ENCODE measurements around the gene ACRBP.
A peak's percentile ranks its signal among the peaks of the same experiment; 100 is the strongest.
"Not testable (repeated sequence)": the region's sequence is repeated elsewhere in the genome, so short reads cannot be mapped to it uniquely, and the experiment has no call there.

ACRBP gene

DNA sequence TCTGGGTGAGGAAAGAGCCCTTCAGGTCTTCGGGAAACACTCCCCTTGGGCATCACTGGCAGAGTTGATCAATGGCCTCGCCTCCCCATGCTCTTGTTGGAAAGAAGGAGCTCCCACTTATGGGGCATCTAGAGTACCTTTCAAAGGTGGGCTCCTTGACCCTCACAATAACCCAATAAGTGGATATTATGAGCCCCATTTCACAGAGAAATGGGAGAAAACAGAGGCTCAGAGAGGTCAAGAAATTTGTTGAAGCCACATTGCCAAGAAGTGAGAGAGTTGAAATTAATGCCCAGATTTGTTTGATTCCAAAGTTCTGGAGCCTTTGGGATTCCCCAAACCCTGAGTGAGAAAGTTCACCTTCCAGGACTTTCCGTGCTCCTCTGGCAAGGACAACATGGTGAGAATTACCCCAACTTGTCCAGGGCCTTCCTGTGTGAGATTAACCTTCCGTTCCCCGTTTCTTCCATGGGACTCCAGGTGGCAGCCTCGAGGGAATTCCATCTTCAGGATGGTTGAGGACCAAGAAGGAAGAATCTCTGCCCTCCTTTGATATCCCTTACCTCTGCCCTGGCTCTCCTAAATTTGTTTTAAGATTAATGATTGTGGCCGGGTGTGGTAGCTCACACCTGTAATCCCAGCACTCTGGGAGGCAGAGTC, 32.6 kb downstream of the ACRBP start:
- no peak for DNase-seq

DNA sequence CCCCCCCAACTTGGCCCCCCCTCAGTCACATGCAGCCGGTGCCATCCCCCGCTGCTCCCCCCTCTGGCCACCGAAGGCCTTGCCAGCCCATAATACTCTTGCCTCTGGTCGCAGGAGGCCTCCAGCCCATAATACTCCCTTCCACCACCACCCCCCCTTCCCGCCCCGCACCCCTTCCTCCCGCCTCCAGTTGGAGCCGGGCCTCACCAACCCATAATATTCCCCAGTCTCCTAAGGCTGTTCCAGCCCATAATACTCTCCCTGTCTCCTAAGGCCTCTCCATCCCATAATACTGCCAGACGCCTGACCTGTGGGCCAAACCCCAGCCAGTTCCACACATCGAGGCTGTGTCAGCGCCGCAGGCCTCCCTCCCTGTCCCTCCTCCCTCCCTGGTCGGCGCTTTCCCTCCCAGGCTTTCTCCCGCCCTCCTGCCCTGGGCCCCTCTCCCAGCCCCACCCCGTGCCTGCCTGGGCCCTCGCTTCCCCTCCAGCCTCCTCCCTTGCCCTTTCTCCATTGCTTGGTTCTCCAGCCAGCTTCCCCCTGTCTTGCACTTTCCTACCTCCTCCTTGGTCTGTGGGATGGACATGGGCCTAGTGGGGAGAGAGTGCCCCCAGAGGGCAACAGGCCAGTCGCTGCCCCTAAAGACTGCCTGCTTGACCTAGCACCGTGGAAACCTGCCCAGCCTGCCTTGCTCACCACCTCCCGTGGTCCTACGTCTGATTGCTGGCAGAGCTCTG, 33.3 kb downstream of the ACRBP start:
- DNase-seq: peak; percentile 66 to 83

DNA sequence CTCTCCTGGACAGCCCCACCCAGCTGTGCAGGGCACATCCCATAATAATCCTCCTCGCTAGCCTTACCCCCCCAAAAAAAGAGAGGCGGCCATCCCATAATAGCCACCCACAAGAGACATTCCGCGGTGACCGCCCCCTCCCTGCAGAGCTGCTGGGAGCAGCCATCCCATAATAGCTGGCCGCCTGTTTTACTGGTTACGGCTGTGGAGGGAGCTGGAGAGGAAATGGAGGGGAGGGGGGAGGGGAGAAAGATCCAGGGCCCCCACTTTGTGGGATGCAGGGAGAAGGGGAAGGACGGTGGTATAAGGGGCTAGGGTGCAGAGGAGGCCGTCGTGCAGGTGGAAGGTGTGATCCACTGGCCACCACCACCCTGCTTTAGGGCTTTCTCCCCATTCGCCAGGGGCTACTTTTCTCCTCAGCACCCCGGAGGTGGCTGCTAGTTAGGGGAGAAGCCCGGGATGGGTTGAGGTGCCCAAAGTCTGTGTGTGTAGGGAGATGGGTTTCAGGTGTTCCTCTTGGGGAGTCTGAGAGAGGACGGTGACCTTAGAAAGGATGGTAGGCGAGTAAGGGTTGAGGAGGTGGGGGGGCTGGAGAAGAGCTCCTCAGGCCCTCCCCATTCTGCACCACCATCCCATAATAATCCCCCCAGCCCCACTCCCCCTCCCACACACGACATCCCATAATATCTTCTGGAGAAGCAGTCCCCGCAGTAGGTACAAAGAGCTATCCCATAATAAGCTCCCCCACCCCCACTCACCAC, 34.0 kb downstream of the ACRBP start:
- no peak for DNase-seq

DNA sequence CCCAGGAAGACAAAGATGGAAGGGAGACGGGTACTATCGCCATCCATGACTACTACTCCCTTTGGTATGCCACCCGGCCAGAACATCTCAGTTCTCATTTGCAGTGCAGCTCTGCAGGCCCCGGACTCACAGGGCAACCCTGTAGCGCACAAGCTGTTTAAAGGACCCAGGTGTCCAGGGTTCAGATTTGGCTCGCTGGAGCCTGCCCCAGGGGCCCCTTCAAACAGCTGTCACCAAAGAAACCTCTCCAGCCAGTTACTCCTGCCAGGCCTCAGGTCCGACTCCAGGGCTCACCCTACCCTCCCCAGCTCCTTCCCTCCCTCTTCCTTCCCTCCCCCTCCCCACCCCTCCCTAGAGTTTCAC, 34.6 kb downstream of the ACRBP start:
- DNase-seq: no peak

DNA sequence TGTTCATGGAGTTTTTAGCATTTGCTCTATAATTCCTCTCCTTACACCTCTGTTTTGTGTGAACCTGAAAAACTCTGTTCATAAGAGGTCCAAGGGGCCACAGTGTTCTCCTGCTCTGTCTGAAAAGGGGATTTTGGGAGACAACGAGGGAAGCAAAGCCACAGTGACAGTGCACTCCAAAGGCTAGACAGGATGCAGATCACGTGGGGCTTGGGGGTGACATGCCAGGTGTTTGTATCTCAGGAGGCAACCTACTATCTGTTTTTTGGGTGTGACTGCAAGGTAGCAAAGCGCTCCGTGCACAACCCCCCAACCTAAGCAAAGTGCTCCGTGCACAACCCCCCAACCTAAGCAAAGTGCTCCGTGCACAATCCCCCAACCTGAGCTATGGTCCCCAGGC, 35.0 kb downstream of the ACRBP start:
- DNase-seq: no peak

DNA sequence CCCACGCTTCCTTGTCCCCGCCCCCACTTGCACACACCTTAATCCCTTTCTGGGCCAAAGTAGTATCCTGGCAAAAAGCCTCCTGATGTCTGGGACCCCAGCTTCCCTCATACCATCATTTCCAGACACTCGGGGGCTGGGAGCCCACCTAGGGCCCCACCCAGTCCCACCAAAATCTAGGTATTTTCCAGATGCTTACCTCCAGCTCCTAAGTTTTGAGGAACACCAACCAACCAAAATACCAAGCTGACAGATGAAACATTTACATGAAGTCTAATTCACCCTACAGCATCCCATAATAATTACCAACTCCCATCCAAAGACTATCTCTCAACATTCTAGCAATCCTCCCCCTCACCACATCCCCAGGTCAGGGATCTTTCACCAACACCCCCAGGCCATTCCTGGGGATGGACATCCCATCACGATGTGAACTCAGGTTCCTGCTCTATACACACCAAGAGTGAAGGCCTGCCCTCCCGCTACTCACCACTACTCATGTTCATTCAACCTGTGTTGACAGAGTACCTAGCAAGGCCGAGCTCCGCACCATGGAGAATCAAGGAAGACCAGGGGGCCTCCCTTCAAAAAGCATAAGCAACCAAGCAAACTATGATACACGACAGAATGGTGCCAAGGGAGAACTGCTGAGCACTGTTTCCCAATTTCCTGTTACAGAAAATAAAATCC, 38.5 kb downstream of the ACRBP start:
- no peak for DNase-seq

DNA sequence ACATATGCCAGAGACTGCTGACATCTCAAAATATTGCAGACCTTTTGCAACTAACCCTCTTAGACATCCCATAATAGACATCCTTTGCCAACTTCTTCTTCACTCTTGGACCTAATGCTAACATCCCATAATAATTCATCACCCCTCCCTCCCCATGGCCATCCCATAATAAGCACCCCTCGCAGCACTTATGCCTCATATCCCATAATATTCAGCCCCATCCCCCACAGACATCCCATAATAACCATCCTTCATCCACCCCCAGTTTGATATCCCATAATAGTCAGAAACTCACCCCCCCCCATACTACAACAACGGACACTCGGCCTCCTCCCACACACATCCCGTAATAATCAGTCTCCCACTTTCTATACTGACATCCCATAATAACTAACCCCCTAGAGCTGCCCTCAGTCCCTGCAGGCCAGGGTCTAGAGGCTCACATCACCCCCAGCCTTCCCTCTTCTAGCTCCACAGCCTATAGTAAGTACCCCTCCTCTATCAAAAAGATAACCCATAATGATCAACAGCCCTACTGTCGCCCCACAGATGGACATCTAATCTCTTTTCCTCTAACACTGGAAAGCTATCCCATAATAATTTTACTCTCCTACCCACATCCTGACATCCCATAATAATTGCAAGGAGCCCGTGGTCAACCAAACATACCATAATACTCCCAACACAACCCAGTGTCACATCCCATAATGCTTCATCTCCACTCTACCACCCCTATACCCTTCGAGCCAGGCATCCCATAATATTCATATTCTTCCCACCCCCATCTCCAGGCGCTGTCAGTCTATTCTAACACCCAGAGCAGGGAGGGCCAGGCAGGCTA, 39.3 kb downstream of the ACRBP start:
- DNase-seq: peak in 1 of 2 donors; percentile 38

DNA sequence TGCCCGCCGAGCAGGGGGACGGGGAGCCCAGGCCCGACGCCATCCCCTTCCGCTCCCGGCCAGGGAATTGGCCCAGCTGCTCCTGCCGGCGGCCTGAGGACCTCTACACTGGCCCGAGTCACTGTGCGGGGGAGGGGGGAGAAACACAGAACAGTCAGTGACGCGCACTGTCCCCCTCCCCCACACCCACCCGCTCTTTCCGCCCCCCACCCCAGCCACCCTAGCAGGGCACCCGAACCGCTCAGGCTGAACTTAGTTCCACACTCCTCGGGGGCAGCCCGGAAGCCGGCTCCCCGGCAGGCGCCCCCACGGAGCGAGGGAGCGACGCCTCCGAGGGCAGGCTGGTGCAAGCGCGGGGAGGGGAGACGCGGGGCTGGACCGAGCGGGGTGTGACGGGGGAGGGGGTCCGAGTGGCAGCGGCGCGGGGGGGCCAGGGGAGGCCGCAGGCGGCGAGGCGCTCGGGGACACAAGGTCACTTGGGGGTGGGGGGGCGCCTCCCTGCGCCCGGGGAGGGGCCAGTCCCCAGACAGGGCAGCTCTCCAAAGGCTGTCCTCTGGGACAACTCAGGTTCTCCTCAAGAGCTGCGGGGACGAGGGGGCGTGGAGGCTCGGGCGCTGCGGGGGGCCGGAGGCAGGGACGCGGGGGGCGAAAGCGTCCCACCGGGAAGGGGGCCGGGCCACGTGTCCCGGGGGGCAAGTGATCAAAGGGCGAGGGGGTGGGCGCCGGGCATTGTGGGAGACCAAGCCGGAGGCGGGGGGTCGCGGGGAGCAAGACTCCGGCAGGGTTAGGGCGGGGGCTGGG, 40.7 kb downstream of the ACRBP start:
- peak; percentile 53 to 61 for DNase-seq

DNA sequence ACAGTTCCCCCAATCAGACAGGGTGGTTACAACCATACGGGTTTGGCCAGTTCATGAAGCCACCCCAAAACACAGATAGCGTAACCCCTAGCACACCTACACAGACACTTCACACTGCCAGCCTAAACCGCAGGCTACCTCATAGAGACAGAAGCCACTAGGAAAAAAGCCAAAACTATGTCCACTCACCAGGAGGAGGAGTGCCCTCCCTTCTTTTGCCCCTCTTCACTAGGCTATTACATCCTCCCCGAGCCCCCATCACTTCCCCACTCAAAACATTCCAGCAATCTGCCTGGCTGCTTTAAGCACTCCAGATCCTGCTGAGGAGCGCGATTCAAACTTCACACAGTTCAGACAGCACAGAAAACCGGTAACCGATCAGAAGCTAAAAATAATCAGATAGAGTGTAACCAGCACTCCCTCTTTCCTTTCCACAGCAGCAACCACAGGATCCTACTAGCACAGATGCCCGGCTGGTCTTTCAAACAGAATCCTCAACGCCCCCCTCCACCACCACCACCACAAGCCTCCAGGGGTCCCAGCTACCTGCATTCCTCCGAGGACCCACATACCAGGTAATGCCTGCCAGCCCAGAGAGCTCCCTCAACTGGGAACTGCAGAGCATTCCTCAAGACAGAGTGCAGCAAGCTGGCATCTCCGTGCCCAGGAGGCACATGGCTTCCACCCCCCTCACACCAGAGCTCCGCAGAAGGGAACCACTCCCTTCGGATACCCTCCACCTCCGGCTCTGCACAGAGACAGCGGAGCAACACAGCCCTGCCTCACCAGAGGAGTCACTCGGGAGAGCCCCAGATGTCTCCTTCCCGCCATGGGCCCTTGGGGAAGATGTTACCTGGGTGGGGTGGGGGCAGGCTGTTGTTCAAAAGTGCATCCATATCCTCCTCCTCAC, 41.6 kb downstream of the ACRBP start:
- DNase-seq: no peak

DNA sequence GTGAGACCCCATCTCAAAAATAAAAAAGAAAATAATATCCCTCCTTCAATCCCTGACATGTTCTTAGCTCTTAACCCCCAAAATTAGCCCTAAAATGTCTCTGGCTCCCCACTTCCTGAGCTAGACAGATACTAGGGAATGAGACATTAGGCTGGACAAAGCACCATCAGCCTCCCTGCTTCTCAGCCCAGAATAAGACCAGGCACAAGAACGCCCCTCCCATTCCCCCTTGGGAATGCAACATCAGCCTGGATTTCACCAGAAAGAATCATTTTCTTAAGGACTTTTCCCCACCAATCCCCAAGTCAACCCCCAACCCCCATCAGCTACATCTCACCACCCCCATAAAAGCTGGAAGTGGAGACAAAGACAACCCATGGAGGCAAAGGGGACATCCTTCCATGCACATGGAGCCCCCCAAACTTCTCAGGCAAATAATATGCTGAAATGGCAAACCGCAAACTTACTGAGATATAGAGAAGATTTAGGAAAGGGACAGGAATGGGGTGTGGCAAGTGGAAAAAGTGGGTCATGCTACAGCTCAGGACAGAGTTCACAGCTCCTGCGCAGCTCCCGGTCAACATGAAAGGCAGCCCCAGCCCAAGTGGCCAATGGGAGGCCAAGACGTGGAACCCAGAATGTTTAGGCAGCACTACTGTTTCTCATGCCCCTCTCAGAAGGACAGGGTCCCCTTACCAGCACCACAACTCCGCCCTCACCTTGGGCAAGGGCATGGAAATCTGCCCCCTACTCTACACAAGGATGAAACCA, 42.8 kb downstream of the ACRBP start:
- DNase-seq: no peak

DNA sequence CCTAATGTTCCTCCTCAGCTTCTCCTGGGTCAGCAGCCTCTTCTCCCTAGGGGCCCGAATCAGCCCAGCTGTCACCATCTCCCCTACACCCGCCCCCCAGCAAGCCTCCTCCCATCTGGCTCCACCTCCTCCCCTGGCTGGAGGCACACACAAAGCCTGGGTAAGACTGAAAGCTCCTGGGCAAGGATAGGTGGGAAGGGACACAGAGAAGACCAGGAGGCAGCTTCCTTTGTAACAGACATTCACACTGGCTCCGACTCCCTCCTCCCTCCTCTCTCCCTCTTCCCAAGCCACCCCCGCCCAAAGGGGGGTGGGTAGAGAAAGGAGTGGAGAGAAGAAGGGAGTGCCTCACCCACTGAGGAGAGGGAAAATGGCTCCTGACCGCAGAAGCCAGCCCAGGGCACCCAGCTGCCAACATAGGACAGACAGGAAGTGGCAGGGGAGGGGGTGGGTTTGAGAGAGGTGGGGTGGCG, 44.1 kb downstream of the ACRBP start:
- no peak for DNase-seq

DNA sequence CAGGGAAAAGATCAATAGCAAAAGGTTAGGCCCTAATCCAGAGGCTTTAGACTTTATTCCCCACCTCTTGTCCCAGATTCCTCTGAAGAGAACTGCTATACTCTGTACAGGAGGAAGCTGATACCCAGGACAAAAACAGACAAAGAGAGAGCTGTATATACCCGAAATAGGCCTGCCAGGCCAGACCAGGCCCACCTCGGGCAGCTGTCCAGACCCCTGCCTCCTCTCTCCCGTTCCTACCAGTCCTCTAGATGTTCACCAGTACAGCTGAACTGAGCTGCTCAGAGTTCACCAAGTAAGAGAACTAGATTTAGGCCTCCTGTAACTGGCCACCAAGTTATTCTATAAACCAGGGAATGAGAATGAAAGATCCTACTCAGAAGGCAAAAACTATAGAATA, 44.7 kb downstream of the ACRBP start:
- DNase-seq: no peak

DNA sequence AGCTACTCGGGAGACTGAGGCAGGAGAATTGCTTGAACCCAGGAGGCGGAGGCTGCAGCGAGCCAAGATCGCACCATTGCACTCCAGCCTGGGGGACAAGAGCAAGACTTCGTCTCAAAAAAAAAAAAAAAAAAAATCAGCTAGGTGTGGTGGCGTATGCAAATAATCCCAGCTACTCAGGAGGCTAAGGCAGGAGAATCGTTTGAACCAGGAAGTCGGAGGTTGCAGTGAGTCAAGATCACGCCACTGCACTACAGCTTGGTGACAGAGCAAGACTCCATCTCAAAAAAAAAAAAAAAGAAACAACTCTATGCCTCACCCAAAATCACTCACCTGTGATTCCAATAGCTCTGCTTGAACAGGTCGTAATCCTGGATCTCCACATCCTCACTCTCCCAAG, 51.6 kb downstream of the ACRBP start:
- DNase-seq: not testable (repeated sequence)

DNA sequence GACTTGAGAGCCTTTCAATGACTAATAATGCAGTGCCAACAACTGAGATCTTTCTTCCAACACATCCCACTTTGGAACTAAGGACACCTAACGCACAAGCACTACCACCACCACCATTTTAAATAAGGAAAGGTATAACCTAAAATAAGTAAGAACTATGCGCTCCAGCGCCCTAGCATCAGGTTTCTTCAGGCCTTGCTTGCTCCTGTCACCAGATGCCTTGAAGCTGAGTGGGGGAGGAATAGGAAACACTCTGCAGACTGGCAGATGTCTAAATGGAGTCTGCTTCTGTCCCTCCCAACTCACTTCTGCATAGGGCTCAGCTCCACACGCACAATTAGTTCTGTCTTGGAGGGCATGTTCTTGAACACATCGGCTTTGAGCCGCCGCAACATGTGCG, 55.1 kb downstream of the ACRBP start:
- no peak for DNase-seq
